Glutamatergic neuron (in vitro differentiated cells): ENCODE results near the gene GTPBP6. TPM values are rescaled to one million over a fixed set of nuclear protein-coding genes. Genes with fewer than 3 reads are reported as not detected.

Experiments used
- DNase-seq: peaks from one replicate; pipeline ENCODE4 v3.0.0; 2022
- H3K27ac Mint-ChIP-seq: one replicate; pipeline ENCODE4 v1.8.0; 2020; ENCODE audit warnings: mild to moderate bottlenecking, mixed read lengths, inconsistent platforms; ENCODE audit not compliant: unreplicated experiment
- H3K27me3 Mint-ChIP-seq: one replicate; pipeline ENCODE4 v1.8.0; 2020; ENCODE audit warnings: mild to moderate bottlenecking, moderate library complexity, mixed read lengths, inconsistent platforms; ENCODE audit not compliant: unreplicated experiment
- H3K36me3 Mint-ChIP-seq: one replicate; pipeline ENCODE4 v1.8.0; 2020; ENCODE audit warnings: mild to moderate bottlenecking, mixed read lengths, inconsistent platforms; ENCODE audit not compliant: unreplicated experiment
- H3K4me1 Mint-ChIP-seq: one replicate; pipeline ENCODE4 v1.8.0; 2020; ENCODE audit warnings: mild to moderate bottlenecking, low read depth, mixed read lengths, inconsistent platforms; ENCODE audit not compliant: unreplicated experiment
- H3K4me3 Mint-ChIP-seq: one replicate; pipeline ENCODE4 v1.8.0; 2020; ENCODE audit warnings: mild to moderate bottlenecking, mixed read lengths, inconsistent platforms; ENCODE audit not compliant: unreplicated experiment
- H3K9me3 Mint-ChIP-seq: one replicate; pipeline ENCODE4 v1.8.0; 2020; ENCODE audit warnings: mild to moderate bottlenecking, moderate library complexity, mixed read lengths, inconsistent platforms; ENCODE audit not compliant: unreplicated experiment
- total RNA-seq: library from RNA; stranded (reverse); fragmentation: NEBNext Ultra II Directional; extraction: Animal tissue kit (Norgen Biotek cat#: 25700); gene quantifications from one replicate; pipeline ENCODE4 v1.2.1, GENCODE V29; 2021; ENCODE audit not compliant: unreplicated experiment
- TF ChIP-seq, protein P1 (sequence below): fragments of 200-600 bp; sonication (generic); IDR thresholded peaks from one replicate; pipeline ENCODE4 v1.5.0; 2021; ENCODE audit not compliant: partially characterized antibody, unreplicated experiment

Gene GTPBP6
- total RNA-seq, 1 donor from 2014 or later: 52.3 TPM

GRCh38 chrX:300334-300733 is 18.3 kb downstream of the GTPBP6 start:
- Mint-ChIP-seq H3K27me3 (no peaks in the 10 kb centered on the region), H3K9me3 (peaks cover 7% of the 10 kb centered on the region), H3K36me3 (peaks cover 5% of the 10 kb centered on the region), H3K27ac (no peak overlapping the region), H3K4me3 (no peak overlapping the region), H3K4me1 (no peaks in the 10 kb centered on the region)
- TF ChIP-seq, protein P1, sequence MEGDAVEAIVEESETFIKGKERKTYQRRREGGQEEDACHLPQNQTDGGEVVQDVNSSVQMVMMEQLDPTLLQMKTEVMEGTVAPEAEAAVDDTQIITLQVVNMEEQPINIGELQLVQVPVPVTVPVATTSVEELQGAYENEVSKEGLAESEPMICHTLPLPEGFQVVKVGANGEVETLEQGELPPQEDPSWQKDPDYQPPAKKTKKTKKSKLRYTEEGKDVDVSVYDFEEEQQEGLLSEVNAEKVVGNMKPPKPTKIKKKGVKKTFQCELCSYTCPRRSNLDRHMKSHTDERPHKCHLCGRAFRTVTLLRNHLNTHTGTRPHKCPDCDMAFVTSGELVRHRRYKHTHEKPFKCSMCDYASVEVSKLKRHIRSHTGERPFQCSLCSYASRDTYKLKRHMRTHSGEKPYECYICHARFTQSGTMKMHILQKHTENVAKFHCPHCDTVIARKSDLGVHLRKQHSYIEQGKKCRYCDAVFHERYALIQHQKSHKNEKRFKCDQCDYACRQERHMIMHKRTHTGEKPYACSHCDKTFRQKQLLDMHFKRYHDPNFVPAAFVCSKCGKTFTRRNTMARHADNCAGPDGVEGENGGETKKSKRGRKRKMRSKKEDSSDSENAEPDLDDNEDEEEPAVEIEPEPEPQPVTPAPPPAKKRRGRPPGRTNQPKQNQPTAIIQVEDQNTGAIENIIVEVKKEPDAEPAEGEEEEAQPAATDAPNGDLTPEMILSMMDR: no peak
- DNase-seq: no peak

- Mint-ChIP-seq H3K9me3 (peaks cover 5% of the 10 kb centered on the region), H3K4me1 (no peaks in the 10 kb centered on the region), H3K27me3 (no peaks in the 10 kb centered on the region), H3K4me3 (no peak overlapping the region), H3K36me3 (peaks cover 5% of the 10 kb centered on the region), H3K27ac (no peak overlapping the region)
- TF ChIP-seq, protein P1: no peak
- DNase-seq: no peak
Observed at GRCh38 chrX:298993-299392, 19.6 kb downstream of the GTPBP6 start.

DNA sequence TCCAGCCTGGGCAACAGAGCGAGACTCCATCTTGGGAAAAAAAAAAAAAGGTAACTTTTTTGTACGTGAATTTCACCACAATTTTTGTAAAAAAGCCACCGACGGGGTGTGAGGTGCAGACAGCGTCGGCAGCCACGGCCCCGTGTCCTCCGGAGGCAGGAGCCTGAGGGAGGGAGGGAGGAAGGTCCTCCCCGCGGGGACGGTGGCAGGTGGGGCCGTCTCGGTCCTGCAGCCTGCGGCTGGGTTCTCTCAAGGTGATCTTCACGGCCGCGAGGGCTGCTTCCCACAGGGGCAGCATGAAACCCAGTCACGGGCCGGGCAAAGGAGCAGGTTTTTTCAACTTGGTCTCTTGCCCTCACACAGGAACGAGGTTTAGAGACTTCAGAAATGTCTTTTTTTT is 23.5 kb downstream of the GTPBP6 start:
- no peak for DNase-seq
- Mint-ChIP-seq H3K36me3 (peaks cover 6% of the 10 kb centered on the region), H3K4me3 (no peak overlapping the region), H3K27ac (no peak overlapping the region), H3K9me3 (peaks cover 4% of the 10 kb centered on the region), H3K27me3 (peaks cover 5% of the 10 kb centered on the region), H3K4me1 (no peaks in the 10 kb centered on the region)
- TF ChIP-seq, protein P1: no peak

DNA sequence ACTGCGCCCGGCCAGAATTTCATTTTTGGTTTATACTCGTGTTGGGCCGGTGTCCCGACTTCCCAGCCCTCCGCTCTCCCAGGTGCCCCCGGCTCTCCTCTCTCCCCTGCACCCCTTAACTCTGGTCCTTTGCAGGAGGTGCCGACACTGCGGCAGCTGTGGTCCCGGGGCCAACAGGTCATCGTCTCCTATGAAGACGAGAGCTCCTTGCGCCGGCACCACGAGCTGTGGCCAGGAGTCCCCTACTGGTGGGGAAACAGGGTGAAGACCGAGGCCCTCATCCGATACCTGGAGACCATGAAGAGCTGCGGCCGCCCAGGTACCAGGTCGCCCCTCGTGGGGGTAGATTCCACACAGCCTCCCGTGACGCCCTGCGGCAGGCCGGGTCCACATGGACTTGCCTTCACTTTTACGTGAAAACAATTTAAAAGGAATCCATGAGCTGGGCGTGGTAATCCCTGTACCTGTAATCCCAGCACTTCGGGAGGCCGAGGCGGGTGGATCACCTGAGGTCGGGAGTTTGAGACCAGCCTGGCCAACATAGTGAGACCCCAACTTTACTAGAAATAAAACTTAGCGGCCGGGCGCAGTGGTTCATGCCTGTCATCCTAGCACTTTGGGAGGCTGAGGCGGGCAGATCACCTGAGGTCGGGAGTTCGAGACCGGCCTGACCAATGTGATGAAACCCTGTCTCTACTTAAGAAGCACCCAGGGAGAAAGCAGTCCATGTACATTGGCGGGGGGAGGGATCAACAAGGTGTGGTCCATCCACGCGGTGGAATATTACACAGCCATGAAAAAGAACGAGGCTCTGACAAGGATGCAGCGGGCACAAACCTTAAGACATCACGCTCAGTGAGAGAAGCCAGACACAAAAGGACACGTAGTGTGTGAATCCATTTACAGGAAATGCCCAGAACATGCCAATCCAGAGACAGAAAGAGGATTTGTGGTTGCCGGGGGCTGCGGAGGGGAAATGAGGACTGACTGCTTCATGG is 25.4 kb downstream of the GTPBP6 start:
- H3K27ac Mint-ChIP-seq: no peak overlapping the region
- H3K9me3 Mint-ChIP-seq: peaks cover 4% of the 10 kb centered on the region
- peak; percentile 2 for DNase-seq
- H3K4me3 Mint-ChIP-seq: no peak overlapping the region
- H3K4me1 Mint-ChIP-seq: no peaks in the 10 kb centered on the region
- TF ChIP-seq, protein P1: no peak
- peaks cover 5% of the 10 kb centered on the region for H3K27me3 Mint-ChIP-seq
- peaks cover 6% of the 10 kb centered on the region for H3K36me3 Mint-ChIP-seq

DNA sequence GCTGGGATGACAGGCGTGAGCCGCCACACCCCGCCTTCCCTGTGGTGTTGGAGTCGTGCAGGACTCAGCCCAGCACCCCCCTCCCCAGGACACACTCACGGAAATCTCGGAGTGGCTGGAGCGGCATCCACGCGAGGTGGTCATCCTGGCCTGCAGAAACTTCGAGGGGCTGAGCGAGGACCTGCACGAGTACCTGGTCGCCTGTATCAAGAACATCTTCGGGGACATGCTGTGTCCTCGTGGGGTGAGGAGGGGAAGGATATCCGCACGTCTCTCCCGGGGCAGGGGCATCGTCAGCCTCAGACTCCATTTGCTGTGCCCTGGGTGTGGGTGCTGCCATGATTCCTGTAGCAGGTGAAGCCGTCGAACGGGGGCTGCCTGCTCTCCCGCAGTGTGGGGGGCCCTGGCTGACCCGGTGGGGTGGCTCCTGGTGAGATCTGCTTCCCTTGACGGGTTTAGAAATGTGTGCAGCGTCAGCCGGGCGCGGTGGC is 27.1 kb downstream of the GTPBP6 start:
- peaks cover 4% of the 10 kb centered on the region for H3K9me3 Mint-ChIP-seq
- peaks cover 6% of the 10 kb centered on the region for H3K36me3 Mint-ChIP-seq
- H3K4me3 Mint-ChIP-seq: no peak overlapping the region
- H3K27me3 Mint-ChIP-seq: peaks cover 5% of the 10 kb centered on the region
- H3K27ac Mint-ChIP-seq: no peak overlapping the region
- no peak for DNase-seq
- H3K4me1 Mint-ChIP-seq: no peaks in the 10 kb centered on the region
- TF ChIP-seq, protein P1: no peak
